GM20000 (cell line): ENCODE measurements around the gene C2CD2.

Source experiments
- DNase-seq: peaks from one replicate; pipeline ENCODE4 v3.0.0; 2012; ENCODE audit warnings: low spot score
- CTCF ChIP-seq: IDR thresholded peaks from 2 replicates; pipeline ENCODE4 v1.5.1; 2012; ENCODE audit warnings: mild to moderate bottlenecking, control low read depth; ENCODE audit errors: extremely low read depth, missing control alignments

C2CD2 gene

GRCh38 chr21:41967708-41968107 lies 13.9 kb upstream of the C2CD2 start:
- no peak for TF ChIP-seq CTCF
- no peak for DNase-seq

GRCh38 chr21:41966872-41967621 lies 13.2 kb upstream of the C2CD2 start:
- TF ChIP-seq CTCF: no peak
- no peak for DNase-seq

GRCh38 chr21:41966041-41966833 lies 12.4 kb upstream of the C2CD2 start:
- DNase-seq: no peak
- TF ChIP-seq CTCF: no peak

- no peak for DNase-seq
- no peak for TF ChIP-seq CTCF
Observed at GRCh38 chr21:41965461-41966013, 11.7 kb upstream of the C2CD2 start.

- no peak for DNase-seq
- TF ChIP-seq CTCF: no peak
Observed at GRCh38 chr21:41965045-41965444, 11.2 kb upstream of the C2CD2 start.

- TF ChIP-seq CTCF: no peak
Observed at GRCh38 chr21:41964171-41964570, 10.4 kb upstream of the C2CD2 start.

GRCh38 chr21:41962425-41962966 lies 8.7 kb upstream of the C2CD2 start:
- no peak for TF ChIP-seq CTCF
- no peak for DNase-seq

More at GRCh38 chr21:41964171-41964570, 10.4 kb upstream of the C2CD2 start:
- no peak for DNase-seq
